ENCODE results near the gene DNAJC17. TPM values are rescaled to one million over a fixed set of nuclear protein-coding genes. Genes with fewer than 3 reads are reported as not detected.
A peak's percentile ranks its signal among the peaks of the same experiment; 100 is the strongest.

Gene DNAJC17
- polyA plus RNA-seq, 3 donors: 15.7 to 31.6 (median 21.5) TPM

DNA sequence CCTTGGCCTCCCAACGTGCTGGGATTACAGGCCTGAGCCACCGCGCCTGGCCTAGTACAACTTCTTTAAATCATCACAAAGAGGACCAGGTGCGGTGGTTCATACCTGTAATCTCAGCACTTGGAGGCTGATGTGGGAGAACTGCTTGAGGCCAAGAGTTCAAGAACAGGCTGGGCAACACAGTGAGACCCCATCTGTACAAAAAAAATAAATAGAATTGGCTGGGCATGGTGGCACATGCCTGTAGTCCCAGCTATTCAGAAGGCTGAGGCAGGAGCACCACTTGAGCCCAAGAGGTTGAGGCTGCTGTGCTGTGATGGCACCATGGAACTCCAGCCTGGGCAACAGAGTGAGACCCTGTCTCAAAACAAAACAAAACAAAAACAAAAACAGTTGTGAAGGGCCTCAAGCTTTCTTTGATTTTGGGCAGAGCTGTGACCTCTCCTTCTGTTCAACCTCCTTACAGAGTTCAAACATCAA is 58.1 kb downstream of the DNAJC17 start:
- Histone ChIP-seq H3K4me3 (replicated peaks in 1 of 3; ENCODE audit: low read depth in 2 of 3, low read length in 3 of 3) (no peak overlapping the region), H3K27ac (ENCODE audit: low read depth in 1 of 2, low read length in 2 of 2) (no peak overlapping the region), H2AFZ (ENCODE audit: insufficient read depth, low read depth, low read length, poor library complexity, severe bottlenecking) (no peak overlapping the region), H3K9me3 (replicated peaks in 1 of 2; ENCODE audit: control insufficient read depth in 1 of 2, insufficient read depth in 1 of 2, low read length in 2 of 2) (no peaks in the 10 kb centered on the region), H3K79me2 (ENCODE audit: insufficient read depth, low read length) (peaks cover 27% of the 10 kb centered on the region), H3K4me2 (replicated peaks; ENCODE audit: extremely low read depth, low read length, poor library complexity, severe bottlenecking) (no peak overlapping the region), H4K20me1 (ENCODE audit: insufficient read depth, low read length) (no peaks in the 10 kb centered on the region), H3K27me3 (ENCODE audit: control insufficient read depth in 2 of 2, insufficient read depth in 2 of 2, low read length in 2 of 2) (no peaks in the 10 kb centered on the region), H3K36me3 (replicated peaks in 1 of 2; ENCODE audit: control insufficient read depth in 1 of 2, insufficient read depth in 2 of 2, low read length in 2 of 2) (peaks cover 33 to 63% of the 10 kb centered on the region in 2 donors), H3K9ac (ENCODE audit: insufficient read depth, low read length, poor library complexity, severe bottlenecking) (no peak overlapping the region), H3K4me1 (ENCODE audit: control insufficient read depth in 1 of 2, insufficient read depth in 2 of 2, low read length in 2 of 2) (peaks cover 20 to 23% of the 10 kb centered on the region in 2 donors)
- peaks cover 31% of the 10 kb centered on the region for H3K4me1 Mint-ChIP-seq
- WGBS (ENCODE audit: insufficient coverage): 94% methylated on average over 3 of the region's 4 CpGs
- H3K4me3 Mint-ChIP-seq: no peak overlapping the region
- H3K27me3 Mint-ChIP-seq (ENCODE audit: low read depth in 3 of 3): peaks cover 0 to 1% (median 0%) of the 10 kb centered on the region in 3 donors
- H3K27ac Mint-ChIP-seq: peak overlapping the region in 1 of 7 donors; percentile 15
- H3K36me3 Mint-ChIP-seq: peaks cover 56 to 64% of the 10 kb centered on the region in 2 donors
- no peaks in the 10 kb centered on the region for H3K9me3 Mint-ChIP-seq
- no peak for DNase-seq
- TF ChIP-seq, protein P1, sequence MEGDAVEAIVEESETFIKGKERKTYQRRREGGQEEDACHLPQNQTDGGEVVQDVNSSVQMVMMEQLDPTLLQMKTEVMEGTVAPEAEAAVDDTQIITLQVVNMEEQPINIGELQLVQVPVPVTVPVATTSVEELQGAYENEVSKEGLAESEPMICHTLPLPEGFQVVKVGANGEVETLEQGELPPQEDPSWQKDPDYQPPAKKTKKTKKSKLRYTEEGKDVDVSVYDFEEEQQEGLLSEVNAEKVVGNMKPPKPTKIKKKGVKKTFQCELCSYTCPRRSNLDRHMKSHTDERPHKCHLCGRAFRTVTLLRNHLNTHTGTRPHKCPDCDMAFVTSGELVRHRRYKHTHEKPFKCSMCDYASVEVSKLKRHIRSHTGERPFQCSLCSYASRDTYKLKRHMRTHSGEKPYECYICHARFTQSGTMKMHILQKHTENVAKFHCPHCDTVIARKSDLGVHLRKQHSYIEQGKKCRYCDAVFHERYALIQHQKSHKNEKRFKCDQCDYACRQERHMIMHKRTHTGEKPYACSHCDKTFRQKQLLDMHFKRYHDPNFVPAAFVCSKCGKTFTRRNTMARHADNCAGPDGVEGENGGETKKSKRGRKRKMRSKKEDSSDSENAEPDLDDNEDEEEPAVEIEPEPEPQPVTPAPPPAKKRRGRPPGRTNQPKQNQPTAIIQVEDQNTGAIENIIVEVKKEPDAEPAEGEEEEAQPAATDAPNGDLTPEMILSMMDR (IDR thresholded peaks at IDR 0.05): no peak
- intact Hi-C loops (cut with micrococcal nuclease): loop anchor here (5.0 kb wide), 1 partner anchor 33 kb away; no protein-coding TSS in a partner anchor

DNA sequence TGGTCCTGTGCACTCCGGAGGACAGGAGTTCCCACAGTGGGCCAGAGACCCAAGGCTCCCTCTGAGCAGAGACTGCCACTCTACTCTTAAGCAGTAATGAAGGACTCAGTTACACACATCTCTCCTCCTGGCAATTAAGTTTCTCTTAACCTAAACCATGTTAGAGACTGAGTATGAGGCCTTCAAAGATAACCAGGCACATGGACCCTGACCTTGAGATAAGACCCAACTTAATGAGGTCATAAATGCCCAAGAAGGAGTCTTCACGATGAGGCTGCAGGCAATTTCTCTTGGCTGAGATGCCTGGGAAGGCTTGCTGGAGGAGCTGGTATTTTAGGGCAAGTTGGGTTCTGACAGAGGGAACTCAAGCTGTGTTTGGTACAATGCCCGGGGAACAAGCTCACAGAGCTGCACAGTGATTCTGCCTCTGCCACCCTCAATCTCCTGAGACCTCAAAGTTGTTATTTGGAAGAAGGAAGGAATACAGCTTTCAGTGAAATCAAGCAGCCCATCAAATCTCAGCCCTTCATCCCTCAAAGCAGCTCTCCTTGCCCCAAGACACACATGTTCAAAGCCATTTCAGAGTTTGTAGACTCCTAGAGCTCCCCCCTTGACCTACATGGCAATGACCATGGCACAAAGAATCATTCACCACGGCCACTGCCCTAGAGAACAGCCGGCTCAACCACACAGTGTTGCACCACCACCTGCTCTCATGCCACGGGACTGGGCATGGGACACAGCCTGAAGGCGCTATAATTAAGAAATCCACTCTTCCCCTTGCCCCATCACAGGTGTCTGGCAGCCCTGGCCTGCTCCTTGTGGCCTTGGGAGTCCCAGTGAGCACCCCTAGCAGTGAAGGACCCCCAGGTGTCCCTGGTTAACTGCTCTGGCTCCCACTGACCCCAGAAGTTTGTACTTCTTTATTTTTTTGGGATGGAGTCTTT is 59.3 kb downstream of the DNAJC17 start:
- H3K4me2 ChIP-seq (replicated peaks; ENCODE audit: extremely low read depth, low read length, poor library complexity, severe bottlenecking): no peak overlapping the region
- no peaks in the 10 kb centered on the region for H3K9me3 ChIP-seq (replicated peaks in 1 of 2; ENCODE audit: control insufficient read depth in 1 of 2, insufficient read depth in 1 of 2, low read length in 2 of 2)
- H3K27me3 Mint-ChIP-seq (ENCODE audit: low read depth in 3 of 3): peaks cover 0 to 1% (median 0%) of the 10 kb centered on the region in 3 donors
- H3K4me3 Mint-ChIP-seq: no peak overlapping the region
- peaks cover 27% of the 10 kb centered on the region for H3K4me1 Mint-ChIP-seq
- no peak overlapping the region for H3K4me3 ChIP-seq (replicated peaks in 1 of 3; ENCODE audit: low read depth in 2 of 3, low read length in 3 of 3)
- H3K27ac Mint-ChIP-seq: peak overlapping the region in 3 of 7 donors; percentile 2 to 76 (median 65)
- WGBS (ENCODE audit: insufficient coverage): 45% methylated on average over 5 of the region's 7 CpGs
- H3K36me3 Mint-ChIP-seq: peaks cover 64 to 75% of the 10 kb centered on the region in 2 donors
- no peaks in the 10 kb centered on the region for H4K20me1 ChIP-seq (ENCODE audit: insufficient read depth, low read length)
- TF ChIP-seq, protein P1 (IDR thresholded peaks at IDR 0.05): no peak
- H3K9ac ChIP-seq (ENCODE audit: insufficient read depth, low read length, poor library complexity, severe bottlenecking): no peak overlapping the region
- peaks cover 16 to 18% of the 10 kb centered on the region in 2 donors for H3K4me1 ChIP-seq (ENCODE audit: control insufficient read depth in 1 of 2, insufficient read depth in 2 of 2, low read length in 2 of 2)
- no peaks in the 10 kb centered on the region for H3K9me3 Mint-ChIP-seq
- peaks cover 37 to 75% of the 10 kb centered on the region in 2 donors for H3K36me3 ChIP-seq (replicated peaks in 1 of 2; ENCODE audit: control insufficient read depth in 1 of 2, insufficient read depth in 2 of 2, low read length in 2 of 2)
- peak overlapping the region in 1 of 2 donors; percentile 39 for H3K27ac ChIP-seq (ENCODE audit: low read depth in 1 of 2, low read length in 2 of 2)
- DNase-seq: no peak
- no peaks in the 10 kb centered on the region for H3K27me3 ChIP-seq (ENCODE audit: control insufficient read depth in 2 of 2, insufficient read depth in 2 of 2, low read length in 2 of 2)
- no peak overlapping the region for H2AFZ ChIP-seq (ENCODE audit: insufficient read depth, low read depth, low read length, poor library complexity, severe bottlenecking)
- peaks cover 15% of the 10 kb centered on the region for H3K79me2 ChIP-seq (ENCODE audit: insufficient read depth, low read length)
- intact Hi-C loops (cut with micrococcal nuclease): loop anchor here (5.0 kb wide), 1 partner anchor 34 kb away; no protein-coding TSS in a partner anchor

Measured in CD14-positive monocyte (primary cell).